H9 (cell line): ENCODE data around the gene IL1RAPL2. TPM values are rescaled to one million over a fixed set of nuclear protein-coding genes. Genes with fewer than 3 reads are reported as not detected.

Experiments used
- DNase-seq: peaks from one replicate; pipeline ENCODE4 v3.0.0-alpha.2; 2017
- H2AFZ ChIP-seq: one replicate; pipeline ENCODE4 v1.6.1; 2013; ENCODE audit warnings: mild to moderate bottlenecking, low read length, control low read depth, moderate library complexity
- H2AK5ac ChIP-seq: 2 replicates; pipeline ENCODE4 v1.6.1; 2013; ENCODE audit warnings: low read length, control low read depth, mixed read lengths; ENCODE audit not compliant: insufficient read length
- H2BK120ac ChIP-seq: one replicate; pipeline ENCODE4 v1.6.1; 2013; ENCODE audit warnings: low read depth, mild to moderate bottlenecking, low read length, control low read depth, inconsistent platforms; ENCODE audit not compliant: poor library complexity, severe bottlenecking
- H2BK12ac ChIP-seq: 2 replicates; pipeline ENCODE4 v1.6.1; 2013; ENCODE audit warnings: low read length, control low read depth, mixed read lengths, low read depth; ENCODE audit not compliant: insufficient read length
- H2BK15ac ChIP-seq: 2 replicates; pipeline ENCODE4 v1.6.1; 2013; ENCODE audit warnings: low read depth, low read length, control low read depth
- H2BK20ac ChIP-seq: one replicate; pipeline ENCODE4 v1.6.1; 2013; ENCODE audit warnings: low read depth, mild to moderate bottlenecking, low read length, control low read depth, inconsistent platforms; ENCODE audit not compliant: poor library complexity, severe bottlenecking
- H2BK5ac ChIP-seq: 2 replicates; pipeline ENCODE4 v1.6.1; 2013; ENCODE audit warnings: low read length, control low read depth, mixed read lengths; ENCODE audit not compliant: insufficient read length
- H3K14ac ChIP-seq: 2 replicates; pipeline ENCODE4 v1.6.1; 2013; ENCODE audit warnings: low read length, control low read depth; ENCODE audit not compliant: insufficient read depth
- H3K18ac ChIP-seq: 2 replicates; pipeline ENCODE4 v1.6.1; 2013; ENCODE audit warnings: low read depth, mild to moderate bottlenecking, mixed read lengths, low read length, control low read depth; ENCODE audit not compliant: insufficient read length
- H3K23ac ChIP-seq: 2 replicates; pipeline ENCODE4 v1.6.1; 2013; ENCODE audit warnings: low read length, control low read depth, mixed read lengths, low read depth; ENCODE audit not compliant: insufficient read length
- H3K23me2 ChIP-seq: 2 replicates; pipeline ENCODE4 v1.6.1; 2013; ENCODE audit warnings: low read depth, mild to moderate bottlenecking, mixed read lengths, low read length, control low read depth; ENCODE audit not compliant: insufficient read length, poor library complexity, severe bottlenecking
- H3K27ac ChIP-seq: 2 replicates; pipeline ENCODE4 v1.5.1; 2013; ENCODE audit warnings: low read length, control low read depth, mixed read lengths, low read depth; ENCODE audit not compliant: insufficient read length
- H3K27me3 ChIP-seq: 2 replicates; pipeline ENCODE4 v1.6.1; 2013; ENCODE audit warnings: low read length, control low read depth, inconsistent platforms; ENCODE audit not compliant: insufficient read depth
- H3K4ac ChIP-seq: 2 replicates; pipeline ENCODE4 v1.6.1; 2013; ENCODE audit warnings: low read depth, mild to moderate bottlenecking, control low read depth, inconsistent platforms, low read length, moderate library complexity
- H3K4me1 ChIP-seq: 2 replicates; pipeline ENCODE4 v1.6.1; 2013; ENCODE audit warnings: low read length, control low read depth, inconsistent platforms; ENCODE audit not compliant: insufficient read depth
- H3K4me2 ChIP-seq: 2 replicates; pipeline ENCODE4 v1.6.1; 2013; ENCODE audit warnings: low read length, control low read depth, mixed read lengths; ENCODE audit not compliant: insufficient read length, insufficient read depth
- H3K56ac ChIP-seq: 2 replicates; pipeline ENCODE4 v1.6.1; 2013; ENCODE audit warnings: low read depth, mild to moderate bottlenecking, mixed read lengths, low read length, control low read depth; ENCODE audit not compliant: insufficient read length
- H3K79me1 ChIP-seq: 2 replicates; pipeline ENCODE4 v1.6.1; 2013; ENCODE audit warnings: low read depth, mild to moderate bottlenecking, moderate library complexity, low read length, control low read depth, inconsistent platforms; ENCODE audit not compliant: insufficient read depth, poor library complexity, severe bottlenecking
- H3K79me2 ChIP-seq: 2 replicates; pipeline ENCODE4 v1.6.1; 2013; ENCODE audit warnings: low read length, control low read depth, inconsistent platforms; ENCODE audit not compliant: insufficient read depth
- H3K9ac ChIP-seq: 2 replicates; pipeline ENCODE4 v1.6.1; 2013; ENCODE audit warnings: low read length, control low read depth, mixed read lengths; ENCODE audit not compliant: insufficient read length; ENCODE audit errors: extremely low read depth
- H3K9me3 ChIP-seq: one replicate; pipeline ENCODE4 v1.6.1; 2013; ENCODE audit warnings: low read depth, low read length, inconsistent platforms; ENCODE audit not compliant: control insufficient read depth
- H3T11ph ChIP-seq: one replicate; pipeline ENCODE4 v1.6.1; 2013; ENCODE audit warnings: mild to moderate bottlenecking, low read length, control low read depth, inconsistent platforms
- H4K20me1 ChIP-seq: one replicate; pipeline ENCODE4 v1.6.1; 2013; ENCODE audit not compliant: control insufficient read depth, insufficient read length, insufficient read depth
- H4K5ac ChIP-seq: 2 replicates; pipeline ENCODE4 v1.6.1; 2013; ENCODE audit warnings: low read depth, mild to moderate bottlenecking, mixed read lengths, low read length, control low read depth; ENCODE audit not compliant: insufficient read length
- H4K8ac ChIP-seq: replicated peaks from 2 replicates; pipeline ENCODE4 v1.6.1; 2013; ENCODE audit warnings: low read length, control low read depth, mixed read lengths, low read depth; ENCODE audit not compliant: insufficient read length
- H4K91ac ChIP-seq: 2 replicates; pipeline ENCODE4 v1.6.1; 2013; ENCODE audit warnings: low read depth, mild to moderate bottlenecking, moderate library complexity, mixed read lengths, low read length, control low read depth; ENCODE audit not compliant: insufficient read length
- H3K27ac Mint-ChIP-seq, 3 experiments: 2 replicates in 2 of 3; 3 replicates in 1 of 3; pipeline ENCODE4 v1.8.0; 2020 to 2021; ENCODE audit warnings: mixed read lengths in 3 of 3, mild to moderate bottlenecking in 1 of 3, moderate library complexity in 1 of 3
- H3K27me3 Mint-ChIP-seq: 2 replicates; pipeline ENCODE4 v1.8.0; 2021; ENCODE audit warnings: low read depth, mild to moderate bottlenecking, moderate library complexity, mixed read lengths
- H3K36me3 Mint-ChIP-seq, 3 experiments: 2 replicates in 2 of 3; 3 replicates in 1 of 3; pipeline ENCODE4 v1.8.0; 2020 to 2021; ENCODE audit warnings: low read depth in 3 of 3, mixed read lengths in 3 of 3; ENCODE audit not compliant: insufficient read depth in 1 of 3
- H3K4me1 Mint-ChIP-seq, 2 experiments: 2 replicates each; pipeline ENCODE4 v1.8.0; 2020; ENCODE audit warnings: mixed read lengths in 2 of 2
- H3K4me3 Mint-ChIP-seq, 2 experiments: 2 replicates in 1 of 2; 3 replicates in 1 of 2; pipeline ENCODE4 v1.8.0; 2020 to 2021; ENCODE audit warnings: mild to moderate bottlenecking in 2 of 2, mixed read lengths in 2 of 2, moderate library complexity in 1 of 2
- H3K9me3 Mint-ChIP-seq, 2 experiments: 2 replicates in 1 of 2; 3 replicates in 1 of 2; pipeline ENCODE4 v1.8.0; 2020; ENCODE audit warnings: mild to moderate bottlenecking in 2 of 2, mixed read lengths in 2 of 2, moderate library complexity in 1 of 2
- CTCF ChIP-seq: fragments of 200-600 bp; sonication (generic); conservative IDR thresholded peaks from 3 replicates; pipeline ENCODE4 v1.8.0; 2021; ENCODE audit warnings: antibody characterized with exemption, mild to moderate bottlenecking
- WGBS: extraction: QIAGEN DNeasy Blood & Tissue Kit; methylation state at CpG from one replicate; pipeline ENCODE4 v1.1.7; 2013; ENCODE audit warnings: missing lambda C conversion rate, low lambda C conversion rate, mixed read lengths; ENCODE audit not compliant: insufficient read length; ENCODE audit errors: extremely low coverage; 5-methylcytosine and 5-hydroxymethylcytosine counted together
- total RNA-seq: library from RNA; stranded (reverse); gene quantifications from 2 replicates; pipeline ENCODE4 v1.2.1, GENCODE V29; 2021

The IL1RAPL2 gene
- total RNA-seq, 1 experiment from 2014 or later: not detected

- Histone ChIP-seq H2AFZ (no peak overlapping the region), H3K9ac (no peak overlapping the region), H2AK5ac (no peak overlapping the region), H3K18ac (no peak overlapping the region), H2BK12ac (no peak overlapping the region), H3K4me2 (no peak overlapping the region), H3K14ac (no peak overlapping the region), H4K5ac (no peak overlapping the region), H3K79me1 (no peaks in the 10 kb centered on the region), H3K79me2 (no peaks in the 10 kb centered on the region), H3K4ac (no peak overlapping the region), H3K23ac (no peak overlapping the region), H2BK15ac (no peak overlapping the region), H4K91ac (no peak overlapping the region), H4K20me1 (no peaks in the 10 kb centered on the region), H3K4me1 (peaks cover 3% of the 10 kb centered on the region; the same call in 1 of the 2 replicates), H3K27ac (no peak overlapping the region), H2BK120ac (no peak overlapping the region), H3K56ac (no peak overlapping the region), H2BK20ac (no peak overlapping the region), H3K23me2 (no peaks in the 10 kb centered on the region), H2BK5ac (no peak overlapping the region), H3K9me3 (no peaks in the 10 kb centered on the region), H3K27me3 (no peaks in the 10 kb centered on the region), H4K8ac (no peak overlapping the region), H3T11ph (no peak overlapping the region)
- Mint-ChIP-seq H3K36me3 (peaks cover under 1 to 2% (median 2%) of the 10 kb centered on the region in 3 experiments; a peak in 3 of 7 replicates), H3K4me3 (no peak overlapping the region), H3K27ac (no peak overlapping the region), H3K4me1 (peaks cover 9 to 11% of the 10 kb centered on the region in 2 experiments; a peak in 2 of 4 replicates), H3K9me3 (peaks cover 2 to 41% of the 10 kb centered on the region in 2 experiments), H3K27me3 (peaks cover under 1% of the 10 kb centered on the region; the same call in 1 of the 2 replicates)
- no CpG with 5 or more reads among the region's 6 CpGs for WGBS
- DNase-seq: no peak
- TF ChIP-seq CTCF: no peak
Measured at GRCh38 chrX:105109936-105110335, 543.9 kb downstream of the IL1RAPL2 start.
